ENCODE results near the gene ATXN1.

- no peak for TF ChIP-seq CTCF (conservative IDR thresholded peaks at IDR 0.05; ENCODE audit: low read depth in 2 of 2)
- TF ChIP-seq REST (IDR thresholded peaks at IDR 0.05; ENCODE audit: unreplicated experiment), result no peak
- TF ChIP-seq CREB1 (CRISPR knock-in tag; IDR thresholded peaks at IDR 0.05; ENCODE audit: low read depth), result no peak
- no peak for TF ChIP-seq POLR2AphosphoS5 (IDR thresholded peaks at IDR 0.05; ENCODE audit: low read depth)
- TF ChIP-seq EZH2 (IDR thresholded peaks at IDR 0.05; ENCODE audit: low read depth, unreplicated experiment), result no peak
Measured at GRCh38 chr6:16333580-16333979, 427.7 kb downstream of the ATXN1 start.

All from GM23338 (cell line).